ENCODE results near the gene TBC1D19.
"Not testable (repeated sequence)": the region's sequence is repeated elsewhere in the genome, so short reads cannot be mapped to it uniquely, and the experiment has no call there.

The TBC1D19 gene

DNA sequence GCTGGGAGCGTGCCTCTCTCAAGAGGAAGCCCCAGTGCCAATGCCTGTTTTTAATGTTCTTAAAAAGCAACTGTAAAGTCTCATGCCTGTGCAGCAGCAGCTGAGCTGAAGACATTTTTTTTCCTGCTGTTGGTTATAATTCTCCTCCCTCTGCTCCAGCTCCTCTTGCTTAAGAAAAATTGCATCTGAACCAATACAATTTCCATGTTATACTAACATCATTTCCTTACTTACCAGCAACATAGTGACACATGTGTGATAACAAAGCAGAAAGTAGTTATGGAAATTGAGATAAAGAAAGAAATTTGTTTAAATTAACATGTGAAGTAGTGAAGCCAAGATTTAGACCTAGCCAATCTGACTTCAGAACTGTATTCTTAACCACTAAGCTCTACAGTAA, 101.4 kb downstream of the TBC1D19 start:
- DNase-seq (ENCODE audit: low read depth), result no peak

DNA sequence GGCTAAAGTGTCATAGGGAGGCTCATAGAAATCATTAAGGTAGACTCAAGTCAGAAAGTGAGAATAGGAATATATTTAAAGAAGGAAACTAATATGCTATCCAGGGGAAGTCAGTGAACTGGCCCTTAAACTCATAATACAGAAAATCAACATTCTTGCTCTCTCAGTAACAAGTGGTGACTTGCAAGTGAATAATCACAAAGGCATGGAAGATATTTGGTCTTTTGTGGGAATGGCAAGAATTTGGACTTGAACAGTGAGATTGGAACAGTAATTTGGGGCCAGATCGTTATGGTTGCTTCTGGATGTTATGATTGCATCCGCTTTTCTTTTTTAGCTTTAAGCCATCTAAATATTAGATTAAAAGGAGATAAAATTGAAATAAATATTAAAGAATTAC, 103.8 kb downstream of the TBC1D19 start:
- no peak for DNase-seq (ENCODE audit: low read depth)

- DNase-seq (ENCODE audit: low read depth), result no peak
Observed at GRCh38 chr4:26690506-26690905, 106.6 kb downstream of the TBC1D19 start.

- DNase-seq (ENCODE audit: low read depth), result no peak
Observed at GRCh38 chr4:26692014-26692726, 108.3 kb downstream of the TBC1D19 start.

DNA sequence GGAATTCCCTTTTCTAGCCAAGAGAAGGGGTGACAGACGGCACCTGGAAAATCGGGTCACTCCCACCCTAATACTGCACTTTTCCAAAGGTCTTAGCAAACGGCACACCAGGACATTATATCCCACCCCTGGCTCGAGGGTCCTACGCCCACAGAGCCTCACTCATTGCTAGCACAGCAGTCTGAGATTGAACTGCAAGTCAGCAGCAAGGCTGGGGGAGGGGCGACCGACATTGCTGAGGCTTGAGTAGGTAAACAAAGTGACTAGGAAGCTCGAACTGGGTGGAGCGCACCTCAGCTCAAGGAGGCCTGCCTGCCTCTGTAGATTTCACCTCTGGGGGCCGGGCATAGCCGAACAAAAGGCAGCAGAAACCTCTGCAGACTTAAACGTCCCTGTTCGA, 110.2 kb downstream of the TBC1D19 start:
- DNase-seq (ENCODE audit: low read depth), result not testable (repeated sequence)

GRCh38 chr4:26700110-26700509, 116.2 kb downstream of the TBC1D19 start:
- DNase-seq (ENCODE audit: low read depth), result no peak

- no peak for DNase-seq (ENCODE audit: low read depth)
Observed at GRCh38 chr4:26701095-26701494, 117.2 kb downstream of the TBC1D19 start.

- no peak for DNase-seq (ENCODE audit: low read depth)
Observed at GRCh38 chr4:26701786-26702227, 117.9 kb downstream of the TBC1D19 start.

DNA sequence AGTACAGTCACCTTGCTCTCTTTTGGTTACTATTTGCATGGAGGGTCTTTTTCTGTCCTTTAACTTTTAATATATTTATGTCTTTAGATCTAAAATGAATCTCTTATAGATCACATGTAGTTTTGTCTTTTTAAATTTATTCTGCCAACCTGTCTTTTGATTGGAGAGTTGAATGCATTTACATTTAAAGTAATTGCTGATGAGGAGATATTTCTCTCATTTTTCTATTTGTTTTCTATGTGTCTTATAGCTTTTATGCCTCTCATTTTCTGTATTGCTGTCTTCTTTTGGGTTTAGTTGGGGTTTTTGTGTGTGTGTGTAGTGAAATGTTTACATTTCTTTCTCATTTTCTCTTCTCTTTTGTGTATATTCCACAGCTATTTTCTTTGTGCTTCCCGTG, 123.5 kb downstream of the TBC1D19 start:
- no peak for DNase-seq (ENCODE audit: low read depth)

DNA sequence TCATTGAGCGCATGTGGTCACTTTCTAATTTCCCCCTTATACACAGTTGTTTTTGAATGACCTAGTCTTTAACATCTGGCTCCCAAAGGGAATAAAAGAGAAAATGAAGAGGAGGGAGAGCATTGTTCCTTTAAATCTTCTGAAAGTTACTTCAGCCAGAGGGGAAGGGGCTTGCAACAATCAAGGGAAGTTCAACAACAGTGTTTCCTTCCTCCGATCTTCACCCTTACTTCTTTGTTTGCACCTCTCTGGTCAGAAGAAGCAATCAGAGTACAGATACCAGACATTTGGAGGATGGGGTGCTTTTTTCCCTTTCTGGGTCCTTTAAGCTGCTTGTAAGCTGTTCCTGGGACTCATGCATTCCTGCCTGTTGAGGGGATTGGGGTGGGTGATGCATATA, 125.4 kb downstream of the TBC1D19 start:
- no peak for DNase-seq (ENCODE audit: low read depth)

DNA sequence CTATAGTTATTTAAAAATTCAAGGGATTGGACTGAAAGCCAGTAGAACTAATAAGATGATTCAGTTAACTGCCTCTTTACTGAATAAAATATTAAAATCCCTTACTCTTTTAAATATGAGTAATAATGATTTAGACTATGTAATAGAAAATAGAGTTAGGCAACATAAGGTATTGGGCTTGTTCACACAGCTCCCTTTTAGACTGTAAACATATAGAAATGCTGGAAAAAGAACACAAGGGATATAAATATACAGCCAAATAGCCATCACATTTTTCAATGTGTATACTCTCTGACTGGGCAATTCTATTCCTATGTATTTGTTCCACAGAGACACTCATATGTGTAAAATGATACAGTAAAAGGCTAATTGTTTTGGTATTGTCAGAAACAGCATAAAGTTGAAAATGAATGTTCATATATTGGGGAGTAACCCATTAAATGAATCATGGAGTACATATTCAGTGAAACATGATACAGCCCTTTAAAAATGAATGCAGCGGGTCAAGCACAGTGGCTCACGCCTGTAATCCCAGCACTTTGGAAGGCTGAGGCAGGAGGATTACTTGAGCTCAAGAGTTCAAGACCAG, 129.8 kb downstream of the TBC1D19 start:
- DNase-seq (ENCODE audit: low read depth), result no peak

DNA sequence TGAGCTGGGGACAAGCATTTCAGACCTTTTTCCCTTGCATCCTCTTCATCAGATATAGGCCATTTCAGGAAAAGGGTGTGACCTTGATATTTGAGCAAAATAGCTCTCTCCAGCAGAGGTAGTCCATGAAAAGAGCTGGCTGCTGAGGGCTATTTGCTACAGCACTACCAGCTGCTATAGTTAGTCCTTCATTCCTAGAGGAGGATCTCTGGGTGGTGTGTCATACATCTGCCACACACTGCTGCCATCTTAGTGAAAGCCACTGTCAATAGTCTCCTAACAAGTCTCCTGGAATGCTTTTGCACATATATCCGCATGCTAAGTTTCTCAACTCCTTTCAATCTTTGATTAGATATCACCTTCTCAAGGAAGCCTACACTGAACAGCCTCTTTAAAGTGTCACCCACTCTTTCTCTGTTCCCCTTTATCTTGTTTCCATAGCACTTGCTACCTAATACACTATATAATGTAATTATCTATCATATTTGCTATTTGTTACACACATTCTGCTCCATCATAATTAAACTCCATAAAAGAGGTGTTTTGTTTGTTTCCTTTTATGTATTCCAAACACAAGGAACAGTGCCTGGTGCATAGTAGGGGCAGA, 131.9 kb downstream of the TBC1D19 start:
- DNase-seq (ENCODE audit: low read depth), result no peak

GRCh38 chr4:26717332-26717731, 133.4 kb downstream of the TBC1D19 start:
- DNase-seq (ENCODE audit: low read depth), result no peak

GRCh38 chr4:26719954-26720552, 136.2 kb downstream of the TBC1D19 start:
- no peak for DNase-seq (ENCODE audit: low read depth)

- no peak for DNase-seq (ENCODE audit: low read depth)
Observed at GRCh38 chr4:26721685-26722084, 137.8 kb downstream of the TBC1D19 start.

GRCh38 chr4:26723216-26723615, 139.3 kb downstream of the TBC1D19 start:
- no peak for DNase-seq (ENCODE audit: low read depth)

GRCh38 chr4:26724534-26724933, 140.7 kb downstream of the TBC1D19 start:
- no peak for DNase-seq (ENCODE audit: low read depth)

- no peak for DNase-seq (ENCODE audit: low read depth)
Observed at GRCh38 chr4:26726655-26727387, 142.9 kb downstream of the TBC1D19 start.

DNA sequence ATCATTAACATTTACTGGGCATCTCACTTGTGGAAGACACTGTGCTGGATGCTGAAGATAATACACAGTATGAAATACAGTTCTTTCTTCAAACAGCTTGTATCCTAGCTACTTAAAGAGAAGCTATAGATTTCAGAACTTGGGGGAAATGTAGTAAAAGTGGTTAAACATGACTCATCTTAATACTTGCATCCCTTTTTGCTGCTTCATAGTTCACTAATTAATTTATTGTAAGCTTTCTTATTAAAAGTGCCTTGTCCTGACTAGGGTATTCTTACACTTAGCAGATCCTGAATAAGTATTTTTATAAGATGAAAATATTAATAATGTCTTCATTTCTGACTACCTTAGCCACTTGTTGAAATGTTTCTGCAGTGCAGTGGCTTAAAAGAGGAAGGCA, 144.0 kb downstream of the TBC1D19 start:
- DNase-seq (ENCODE audit: low read depth), result no peak

GRCh38 chr4:26729027-26729426, 145.1 kb downstream of the TBC1D19 start:
- DNase-seq (ENCODE audit: low read depth), result no peak

DNA sequence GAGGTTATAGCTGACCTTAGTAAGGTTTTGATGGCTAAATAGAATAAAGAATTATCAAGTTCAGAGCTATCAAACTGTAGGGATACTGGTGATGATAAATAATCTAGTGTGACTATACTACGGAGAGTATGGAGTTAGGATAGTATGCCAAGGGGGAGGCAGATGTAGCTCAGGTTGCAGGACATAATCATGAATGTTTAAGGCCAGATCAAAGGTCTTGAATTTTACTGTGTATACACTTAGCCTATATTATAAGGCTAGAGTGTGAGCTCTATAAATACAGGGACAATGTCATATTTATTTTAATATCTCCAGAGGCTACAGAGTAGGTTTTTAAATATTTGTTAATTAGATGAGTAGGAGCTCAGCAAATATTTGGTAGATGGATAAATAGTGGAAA, 145.7 kb downstream of the TBC1D19 start:
- no peak for DNase-seq (ENCODE audit: low read depth)

DNA sequence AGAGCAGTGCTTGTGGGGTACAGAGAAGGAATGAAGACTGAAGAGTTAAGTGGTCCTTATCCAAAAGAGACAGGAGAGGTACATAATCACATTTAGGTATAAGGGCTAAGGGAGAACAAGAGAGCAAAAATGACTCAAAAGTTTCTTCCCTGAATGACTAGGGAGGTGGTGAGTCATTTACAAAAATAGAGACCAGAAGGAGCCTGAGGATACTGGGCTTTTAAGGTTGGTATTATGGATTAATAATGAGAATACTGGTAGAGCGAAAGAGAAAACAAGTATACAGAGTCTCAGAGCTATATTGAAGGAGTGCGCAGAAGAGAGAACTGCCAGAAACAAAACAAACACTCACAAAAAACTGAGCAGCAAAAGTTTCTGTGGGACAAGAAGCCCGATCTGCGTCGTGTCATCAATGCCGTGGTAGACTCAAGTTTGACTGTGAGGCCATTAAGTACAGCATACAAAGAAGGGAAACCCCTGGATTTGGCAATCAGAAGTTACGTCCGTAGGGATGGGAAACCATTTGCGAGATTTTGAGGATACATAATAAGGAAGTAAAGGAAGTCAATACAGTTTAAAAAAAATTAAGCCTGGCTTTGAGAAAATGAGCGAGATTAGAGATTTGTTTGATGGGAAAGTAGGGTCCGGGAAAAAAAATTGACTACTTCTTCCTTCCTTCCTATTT, 147.6 kb downstream of the TBC1D19 start:
- no peak for DNase-seq (ENCODE audit: low read depth)
